Endodermal cell (in vitro differentiated cells): ENCODE measurements around the gene SPATA46. TPM values are rescaled to one million over a fixed set of nuclear protein-coding genes. Genes with fewer than 3 reads are reported as not detected.

Experiments
- DNase-seq: peaks from one replicate; pipeline ENCODE4 v3.0.0-alpha.2; 2017
- H3K27ac ChIP-seq: 2 replicates; pipeline ENCODE4 v1.5.1; 2013; ENCODE audit warnings: mild to moderate bottlenecking, low read depth, low read length, moderate library complexity
- H3K27me3 ChIP-seq: 2 replicates; pipeline ENCODE4 v1.6.1; 2013; ENCODE audit warnings: mild to moderate bottlenecking, low read length, moderate library complexity; ENCODE audit not compliant: insufficient read depth, control insufficient read depth, poor library complexity, severe bottlenecking
- H3K36me3 ChIP-seq: 2 replicates; pipeline ENCODE4 v1.7.0; 2013; ENCODE audit warnings: mild to moderate bottlenecking, low read length, moderate library complexity; ENCODE audit not compliant: control insufficient read depth, insufficient read depth
- H3K4me1 ChIP-seq: one replicate; pipeline ENCODE4 v1.7.0; 2013; ENCODE audit warnings: low read length; ENCODE audit not compliant: control insufficient read depth, insufficient read depth
- H3K4me3 ChIP-seq: 2 replicates; pipeline ENCODE4 v1.5.1; 2013; ENCODE audit warnings: mild to moderate bottlenecking, low read length, moderate library complexity
- H3K9ac ChIP-seq: 2 replicates; pipeline ENCODE4 v1.6.1; 2013; ENCODE audit warnings: mild to moderate bottlenecking, low read length, moderate library complexity; ENCODE audit not compliant: poor library complexity, severe bottlenecking; ENCODE audit errors: extremely low read depth
- H3K9me3 ChIP-seq: 2 replicates; pipeline ENCODE4 v1.6.1; 2013; ENCODE audit warnings: mild to moderate bottlenecking, low read length, moderate library complexity; ENCODE audit not compliant: control insufficient read depth
- H3K27ac Mint-ChIP-seq: 2 replicates; pipeline ENCODE4 v1.8.0; 2020; ENCODE audit warnings: mixed read lengths
- H3K27me3 Mint-ChIP-seq: 2 replicates; pipeline ENCODE4 v1.8.0; 2021; ENCODE audit warnings: mild to moderate bottlenecking, mixed read lengths; ENCODE audit not compliant: insufficient read depth
- H3K36me3 Mint-ChIP-seq: 2 replicates; pipeline ENCODE4 v1.8.0; 2020; ENCODE audit warnings: low read depth, mixed read lengths
- H3K4me1 Mint-ChIP-seq: 2 replicates; pipeline ENCODE4 v1.8.0; 2020; ENCODE audit warnings: mixed read lengths
- H3K4me3 Mint-ChIP-seq: 2 replicates; pipeline ENCODE4 v1.8.0; 2020; ENCODE audit warnings: mild to moderate bottlenecking, moderate library complexity, mixed read lengths
- H3K9me3 Mint-ChIP-seq: 2 replicates; pipeline ENCODE4 v1.8.0; 2020; ENCODE audit warnings: mild to moderate bottlenecking, mixed read lengths
- CTCF ChIP-seq: fragments of 200-600 bp; sonication (generic); conservative IDR thresholded peaks from 2 replicates; pipeline ENCODE4 v1.5.0; 2021; ENCODE audit warnings: antibody characterized with exemption, mild to moderate bottlenecking
- WGBS, 2 experiments: methylation state at CpG; one replicate each; pipeline versions ENCODE4 v1.1.5 to v1.1.7; 2013; ENCODE audit warnings: missing lambda C conversion rate in 2 of 2, mixed read lengths in 1 of 2; ENCODE audit not compliant: insufficient coverage in 1 of 2, insufficient read length in 1 of 2; 5-methylcytosine and 5-hydroxymethylcytosine counted together
- total RNA-seq, 2 donors: library from RNA; stranded (reverse); fragmentation: NEBNext Ultra II Directional in 1 of 2; extraction: Animal tissue kit (Norgen Biotek cat#: 25700) in 1 of 2; gene quantifications; 2 replicates in 1 of 2; 3 replicates in 1 of 2; pipeline ENCODE4 v1.2.1, GENCODE V29; 2021

Gene SPATA46
- total RNA-seq, 2 donors from 2014 or later = not detected

GRCh38 chr1:162397943-162398560 is 21.4 kb upstream of the SPATA46 start:
- TF ChIP-seq CTCF = no peak
- Mint-ChIP-seq H3K4me1 (peaks cover 29% of the 10 kb centered on the region), H3K4me3 (no peak overlapping the region), H3K9me3 (no peaks in the 10 kb centered on the region), H3K27ac (peak overlapping the region; percentile 11), H3K36me3 (no peaks in the 10 kb centered on the region), H3K27me3 (peaks cover 14% of the 10 kb centered on the region)
- Histone ChIP-seq H3K4me3 (peak overlapping the region; percentile 24), H3K36me3 (no peaks in the 10 kb centered on the region), H3K9ac (no peak overlapping the region), H3K27me3 (no peaks in the 10 kb centered on the region), H3K9me3 (peaks cover 10% of the 10 kb centered on the region), H3K4me1 (peaks cover 20% of the 10 kb centered on the region), H3K27ac (no peak overlapping the region)
- 75% methylated on average over 3 of the region's 3 CpGs; no CpG with 5 or more reads in 1 of the 2 experiments for WGBS, 2 experiments
- DNase-seq = no peak

- peaks cover 20% of the 10 kb centered on the region for H3K4me1 ChIP-seq
- peaks cover 10% of the 10 kb centered on the region for H3K9me3 ChIP-seq
- peaks cover 14% of the 10 kb centered on the region for H3K27me3 Mint-ChIP-seq
- TF ChIP-seq CTCF = peak; percentile 33
- H3K4me1 Mint-ChIP-seq = peaks cover 30% of the 10 kb centered on the region
- no peak overlapping the region for H3K27ac ChIP-seq
- no peak overlapping the region for H3K4me3 ChIP-seq
- H3K27me3 ChIP-seq = no peaks in the 10 kb centered on the region
- H3K27ac Mint-ChIP-seq = no peak overlapping the region
- no peak for DNase-seq
- no peak overlapping the region for H3K4me3 Mint-ChIP-seq
- no peaks in the 10 kb centered on the region for H3K36me3 Mint-ChIP-seq
- no peaks in the 10 kb centered on the region for H3K36me3 ChIP-seq
- no peak overlapping the region for H3K9ac ChIP-seq
- H3K9me3 Mint-ChIP-seq = no peaks in the 10 kb centered on the region
- 92 to 100% methylated on average over 1 to 3 of the region's 3 CpGs for whole genome bisulfite sequencing, 2 experiments
Observed at GRCh38 chr1:162397039-162397448, 20.4 kb upstream of the SPATA46 start.

GRCh38 chr1:162396201-162396906 is 19.7 kb upstream of the SPATA46 start:
- no peak overlapping the region for H3K27ac ChIP-seq
- no peaks in the 10 kb centered on the region for H3K36me3 ChIP-seq
- H3K4me1 Mint-ChIP-seq = peaks cover 35% of the 10 kb centered on the region
- H3K4me3 Mint-ChIP-seq = no peak overlapping the region
- H3K9me3 ChIP-seq = peaks cover 10% of the 10 kb centered on the region
- no peaks in the 10 kb centered on the region for H3K27me3 ChIP-seq
- H3K36me3 Mint-ChIP-seq = no peaks in the 10 kb centered on the region
- H3K9me3 Mint-ChIP-seq = no peaks in the 10 kb centered on the region
- TF ChIP-seq CTCF = no peak
- 95 to 100% methylated on average over 1 to 3 of the region's 3 CpGs for WGBS, 2 experiments
- no peak overlapping the region for H3K27ac Mint-ChIP-seq
- H3K4me1 ChIP-seq = peaks cover 20% of the 10 kb centered on the region
- DNase-seq = no peak
- peaks cover 14% of the 10 kb centered on the region for H3K27me3 Mint-ChIP-seq
- no peak overlapping the region for H3K9ac ChIP-seq
- no peak overlapping the region for H3K4me3 ChIP-seq
